WTC11 (cell line): ENCODE results near the gene TMEM115. TPM values are rescaled to one million over a fixed set of nuclear protein-coding genes. Genes with fewer than 3 reads are reported as not detected.

Experiments
- ATAC-seq: fragments of 200-7000 bp; cut with Tn5 transposase; 2 replicates; pipeline ENCODE4 v1.10.0; 2021; ENCODE audit warnings: mild to moderate bottlenecking, moderate library complexity
- CTCF ChIA-PET: fragments of 300-600 bp; sonication (Branson Sonifier 250); formaldehyde crosslinking; loops from one replicate; lab custom pipeline; 2021; ENCODE audit warnings: antibody characterized with exemption; lab: Charles Lee
- POLR2A ChIA-PET: fragments of 350-600 bp; sonication (Branson Sonifier 250); formaldehyde crosslinking; loops from one replicate; lab custom pipeline; 2021; ENCODE audit warnings: antibody characterized with exemption; lab: Charles Lee
- DNase-seq: peaks from one replicate; pipeline ENCODE4 v3.0.0; 2021; ENCODE audit warnings: low spot score
- H3K27ac Mint-ChIP-seq: 2 replicates; pipeline ENCODE4 v1.8.0; 2021; ENCODE audit warnings: mixed read lengths
- H3K27me3 Mint-ChIP-seq: 2 replicates; pipeline ENCODE4 v1.8.0; 2021; ENCODE audit warnings: low read depth, mild to moderate bottlenecking, moderate library complexity, mixed read lengths
- H3K36me3 Mint-ChIP-seq: 2 replicates; pipeline ENCODE4 v1.8.0; 2021; ENCODE audit warnings: mixed read lengths
- H3K4me1 Mint-ChIP-seq: 2 replicates; pipeline ENCODE4 v1.8.0; 2022; ENCODE audit warnings: mixed read lengths
- H3K4me3 Mint-ChIP-seq: 2 replicates; pipeline ENCODE4 v1.8.0; 2021; ENCODE audit warnings: mild to moderate bottlenecking, moderate library complexity, mixed read lengths
- H3K9me3 Mint-ChIP-seq: 2 replicates; pipeline ENCODE4 v1.8.0; 2021; ENCODE audit warnings: mixed read lengths
- ATF6 ChIP-seq: sonication (generic); formaldehyde crosslinking; IDR thresholded peaks from 2 replicates; pipeline ENCODE4 v1.8.1; 2023; ENCODE audit warnings: mild to moderate bottlenecking, missing genetic modification reagents
- CBFB ChIP-seq: sonication (generic); formaldehyde crosslinking; IDR thresholded peaks from 2 replicates; pipeline ENCODE4 v1.8.1; 2022; ENCODE audit warnings: mild to moderate bottlenecking, low read depth, missing genetic modification reagents
- CTCF ChIP-seq: fragments of 200-600 bp; IDR thresholded peaks from 2 replicates; pipeline ENCODE4 v1.8.0; 2022; ENCODE audit warnings: antibody characterized with exemption
- ERG ChIP-seq: fragments of 250-450 bp; sonication (Bioruptor Pico); IDR thresholded peaks from 2 replicates; pipeline ENCODE4 v1.8.0; 2021; ENCODE audit warnings: mild to moderate bottlenecking
- FOXJ3 ChIP-seq: sonication (generic); formaldehyde crosslinking; IDR thresholded peaks from 2 replicates; pipeline ENCODE4 v1.9.0; 2021; ENCODE audit warnings: missing genetic modification reagents, mild to moderate bottlenecking, borderline replicate concordance
- FOXK1 ChIP-seq: sonication (generic); formaldehyde crosslinking; IDR thresholded peaks from 2 replicates; pipeline ENCODE4 v1.8.0; 2022; ENCODE audit warnings: mild to moderate bottlenecking, moderate library complexity, missing genetic modification reagents
- HMGA2 ChIP-seq: fragments of 250-450 bp; sonication (Bioruptor Pico); IDR thresholded peaks from 2 replicates; pipeline ENCODE4 v1.4.0; 2021; ENCODE audit warnings: mild to moderate bottlenecking, moderate library complexity
- IRF1 ChIP-seq: sonication (generic); formaldehyde crosslinking; IDR thresholded peaks from 2 replicates; pipeline ENCODE4 v1.8.0; 2023; ENCODE audit warnings: missing genetic modification reagents
- KAT7 ChIP-seq: sonication (generic); formaldehyde crosslinking; IDR thresholded peaks from 2 replicates; pipeline ENCODE4 v1.8.1; 2023; ENCODE audit warnings: missing genetic modification reagents, mild to moderate bottlenecking, borderline replicate concordance
- NFATC4 ChIP-seq: fragments of 250-450 bp; sonication (Bioruptor Pico); IDR thresholded peaks from 2 replicates; pipeline ENCODE4 v1.9.0; 2021; ENCODE audit warnings: mild to moderate bottlenecking
- NFE2L1 ChIP-seq: sonication (generic); formaldehyde crosslinking; IDR thresholded peaks from 2 replicates; pipeline ENCODE4 v1.8.1; 2023; ENCODE audit warnings: missing genetic modification reagents
- NR1H2 ChIP-seq: sonication (generic); formaldehyde crosslinking; IDR thresholded peaks from 2 replicates; pipeline ENCODE4 v1.9.0; 2021; ENCODE audit warnings: mild to moderate bottlenecking, moderate library complexity, missing genetic modification reagents
- NR2C2 ChIP-seq: sonication (generic); formaldehyde crosslinking; IDR thresholded peaks from 2 replicates; pipeline ENCODE4 v1.8.0; 2022; ENCODE audit warnings: mild to moderate bottlenecking, missing genetic modification reagents
- PRDM15 ChIP-seq: sonication (generic); formaldehyde crosslinking; IDR thresholded peaks from 2 replicates; pipeline ENCODE4 v1.8.0; 2022; ENCODE audit warnings: missing genetic modification reagents
- PRRX2 ChIP-seq: fragments of 250-450 bp; sonication (Bioruptor Pico); IDR thresholded peaks from 2 replicates; pipeline ENCODE4 v1.8.0; 2021; ENCODE audit warnings: mild to moderate bottlenecking
- USF1 ChIP-seq: sonication (generic); formaldehyde crosslinking; IDR thresholded peaks from 2 replicates; pipeline ENCODE4 v1.8.0; 2022; ENCODE audit warnings: mild to moderate bottlenecking, missing genetic modification reagents
- ZBTB21 ChIP-seq: sonication (generic); formaldehyde crosslinking; IDR thresholded peaks from 2 replicates; pipeline ENCODE4 v1.8.1; 2023; ENCODE audit warnings: mild to moderate bottlenecking, missing genetic modification reagents, borderline replicate concordance
- ZNF281 ChIP-seq: sonication (generic); formaldehyde crosslinking; IDR thresholded peaks from 2 replicates; pipeline ENCODE4 v1.8.0; 2023; ENCODE audit warnings: mild to moderate bottlenecking, missing genetic modification reagents
- ZNF423 ChIP-seq: fragments of 250-450 bp; sonication (Bioruptor Pico); IDR thresholded peaks from 2 replicates; pipeline ENCODE4 v2.1.2; 2022; ENCODE audit warnings: mild to moderate bottlenecking, moderate library complexity
- total RNA-seq: library from RNA; stranded (reverse); gene quantifications from 3 replicates; pipeline ENCODE4 v1.2.3, GENCODE V29; 2021

Gene TMEM115
- total RNA-seq, 1 experiment from 2014 or later, result 30.0 TPM

GRCh38 chr3:50392101-50392715 lies 32.9 kb upstream of the TMEM115 start:
- CTCF ChIA-PET, result no interaction called here
- H3K4me3 Mint-ChIP-seq, result no peak overlapping the region
- no peak overlapping the region; the same call in 1 of the 2 replicates for H3K27ac Mint-ChIP-seq
- H3K36me3 Mint-ChIP-seq, result no peaks in the 10 kb centered on the region
- no peak for DNase-seq
- POLR2A ChIA-PET, result no interaction called here
- no peak for ATAC-seq
- no peaks in the 10 kb centered on the region for H3K9me3 Mint-ChIP-seq
- no peaks in the 10 kb centered on the region for H3K4me1 Mint-ChIP-seq
- H3K27me3 Mint-ChIP-seq, result no peaks in the 10 kb centered on the region
- no peak for TF ChIP-seq KAT7
- no peak for TF ChIP-seq ZBTB21 (CRISPR knock-in tag)
- TF ChIP-seq PRDM15 (CRISPR knock-in tag), result no peak
- no peak for TF ChIP-seq ZNF281 (CRISPR knock-in tag)
- no peak for TF ChIP-seq ZNF423 (CRISPR knock-in tag)
- no peak for TF ChIP-seq FOXJ3 (CRISPR knock-in tag)
- TF ChIP-seq HMGA2 (CRISPR knock-in tag), result no peak
- no peak for TF ChIP-seq NFATC4 (CRISPR knock-in tag)
- no peak for TF ChIP-seq NR2C2
- no peak for TF ChIP-seq IRF1 (CRISPR knock-in tag)
- TF ChIP-seq NR1H2 (CRISPR knock-in tag), result no peak
- no peak for TF ChIP-seq CTCF
- TF ChIP-seq FOXK1 (CRISPR knock-in tag), result no peak
- TF ChIP-seq USF1 (CRISPR knock-in tag), result no peak
- no peak for TF ChIP-seq CBFB (CRISPR knock-in tag)
- no peak for TF ChIP-seq ATF6 (CRISPR knock-in tag)
- TF ChIP-seq ERG (CRISPR knock-in tag), result no peak
- TF ChIP-seq PRRX2 (CRISPR knock-in tag), result no peak
- TF ChIP-seq NFE2L1 (CRISPR knock-in tag), result no peak
- TF ChIP-seq, all 79 proteins: peak for 0
